Stimulated activated CD8-positive, alpha-beta memory T cell treated with anti-CD3 and anti-CD28 coated beads, Interleukin-12 subunit alpha, Interleukin-12 subunit beta, amount 100 ng/mL, for 1 hour (primary cell): ENCODE data around the gene EVX2.

Experiments
- DNase-seq: peaks from one replicate; pipeline ENCODE4 v3.0.0-alpha.2; 2020; ENCODE audit warnings: low read depth

The EVX2 gene

GRCh38 chr2:176083796-176084261 lies at the start of gene EVX2:
EVX2 (minus strand) TSS chr2:176083962; CDS start chr2:176083776, 186 bp downstream.
- DNase-seq: no peak

GRCh38 chr2:176133389-176133788 lies 49.6 kb upstream of the EVX2 start:
- DNase-seq: no peak

GRCh38 chr2:176132205-176133171 lies 48.7 kb upstream of the EVX2 start:
- DNase-seq: no peak

- DNase-seq: no peak
Measured at GRCh38 chr2:176131848-176132158, 48.0 kb upstream of the EVX2 start.

- no peak for DNase-seq
Measured at GRCh38 chr2:176130957-176131847, 47.4 kb upstream of the EVX2 start.

- DNase-seq: no peak
Measured at GRCh38 chr2:176130147-176130956, 46.6 kb upstream of the EVX2 start.

GRCh38 chr2:176129813-176130146 lies 46.0 kb upstream of the EVX2 start:
- DNase-seq: no peak

GRCh38 chr2:176128982-176129796 lies 45.4 kb upstream of the EVX2 start, which contains the start of gene HOXD8:
HOXD8 (plus strand) TSS chr2:176129705; CDS start chr2:176130367, 662 bp downstream.
- DNase-seq: no peak

GRCh38 chr2:176128172-176128981 lies 44.6 kb upstream of the EVX2 start:
- no peak for DNase-seq

- no peak for DNase-seq
Measured at GRCh38 chr2:176127774-176128072, 44.0 kb upstream of the EVX2 start.

GRCh38 chr2:176126929-176127773 lies 43.4 kb upstream of the EVX2 start:
- peak; percentile 67 for DNase-seq

- DNase-seq: no peak
Measured at GRCh38 chr2:176125772-176126054, 42.0 kb upstream of the EVX2 start.

GRCh38 chr2:176124947-176125771 lies 41.4 kb upstream of the EVX2 start:
- DNase-seq: no peak

GRCh38 chr2:176124110-176124946 lies 40.6 kb upstream of the EVX2 start:
- DNase-seq: no peak

GRCh38 chr2:176123411-176124109 lies 39.8 kb upstream of the EVX2 start:
- no peak for DNase-seq

- no peak for DNase-seq
Measured at GRCh38 chr2:176122683-176123410, 39.1 kb upstream of the EVX2 start, which contains the start of gene HOXD9. HOXD9 (plus strand) TSS chr2:176122719; CDS start chr2:176122769, 50 bp downstream.
